Measurements from ENCODE around the gene NEUROG2.

NEUROG2 gene

GRCh38 chr4:112521123-112522023, 5.4 kb upstream of the NEUROG2 start:
- TF ChIP-seq, protein P1, sequence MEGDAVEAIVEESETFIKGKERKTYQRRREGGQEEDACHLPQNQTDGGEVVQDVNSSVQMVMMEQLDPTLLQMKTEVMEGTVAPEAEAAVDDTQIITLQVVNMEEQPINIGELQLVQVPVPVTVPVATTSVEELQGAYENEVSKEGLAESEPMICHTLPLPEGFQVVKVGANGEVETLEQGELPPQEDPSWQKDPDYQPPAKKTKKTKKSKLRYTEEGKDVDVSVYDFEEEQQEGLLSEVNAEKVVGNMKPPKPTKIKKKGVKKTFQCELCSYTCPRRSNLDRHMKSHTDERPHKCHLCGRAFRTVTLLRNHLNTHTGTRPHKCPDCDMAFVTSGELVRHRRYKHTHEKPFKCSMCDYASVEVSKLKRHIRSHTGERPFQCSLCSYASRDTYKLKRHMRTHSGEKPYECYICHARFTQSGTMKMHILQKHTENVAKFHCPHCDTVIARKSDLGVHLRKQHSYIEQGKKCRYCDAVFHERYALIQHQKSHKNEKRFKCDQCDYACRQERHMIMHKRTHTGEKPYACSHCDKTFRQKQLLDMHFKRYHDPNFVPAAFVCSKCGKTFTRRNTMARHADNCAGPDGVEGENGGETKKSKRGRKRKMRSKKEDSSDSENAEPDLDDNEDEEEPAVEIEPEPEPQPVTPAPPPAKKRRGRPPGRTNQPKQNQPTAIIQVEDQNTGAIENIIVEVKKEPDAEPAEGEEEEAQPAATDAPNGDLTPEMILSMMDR (IDR thresholded peaks at IDR 0.05; ENCODE audit: insufficient read depth, low read depth, low read length, missing control alignments), result no peak
- peak; percentile 42 for DNase-seq (ENCODE audit: low read depth)
- H3K4me3 ChIP-seq (ENCODE audit: low read depth, low read length), result peak overlapping the region; percentile 61

DNA sequence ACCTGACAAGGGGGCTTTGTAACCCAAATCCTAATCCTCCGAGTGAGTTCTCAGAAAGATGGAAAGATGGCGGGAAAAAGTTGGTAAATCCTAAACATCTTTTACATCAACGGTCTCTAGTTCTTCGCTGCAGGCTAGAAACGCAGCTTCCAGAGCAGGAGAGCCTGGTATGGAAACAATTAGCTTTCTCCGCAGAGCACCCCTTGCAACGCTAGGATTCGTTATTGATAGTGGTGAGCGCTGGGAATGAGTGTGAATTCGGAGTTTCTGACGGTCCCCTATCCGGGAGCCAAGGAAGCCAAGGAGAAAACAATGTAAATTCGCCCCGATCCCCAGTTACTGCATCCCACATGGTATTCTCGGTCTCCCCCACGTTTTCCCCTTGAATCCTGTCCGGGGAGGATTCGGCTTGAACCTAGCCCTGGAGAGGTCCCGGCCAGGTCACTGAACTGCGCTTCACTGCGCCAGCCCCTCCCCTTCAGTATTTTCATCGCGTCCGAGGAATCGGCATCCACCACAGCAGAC, 4.7 kb upstream of the NEUROG2 start:
- peak overlapping the region; percentile 61 for H3K4me3 ChIP-seq (ENCODE audit: low read depth, low read length)
- TF ChIP-seq, protein P1 (IDR thresholded peaks at IDR 0.05; ENCODE audit: insufficient read depth, low read depth, low read length, missing control alignments), result no peak
- no peak for DNase-seq (ENCODE audit: low read depth)

GRCh38 chr4:112519689-112520597, 4.0 kb upstream of the NEUROG2 start:
- peak; percentile 48 for DNase-seq (ENCODE audit: low read depth)
- TF ChIP-seq, protein P1 (IDR thresholded peaks at IDR 0.05; ENCODE audit: insufficient read depth, low read depth, low read length, missing control alignments), result peak; percentile 30
- peak overlapping the region; percentile 61 for H3K4me3 ChIP-seq (ENCODE audit: low read depth, low read length)

- no peak overlapping the region for H3K4me3 ChIP-seq (ENCODE audit: low read depth, low read length)
- no peak for DNase-seq (ENCODE audit: low read depth)
- TF ChIP-seq, protein P1 (IDR thresholded peaks at IDR 0.05; ENCODE audit: insufficient read depth, low read depth, low read length, missing control alignments), result no peak
Measured at GRCh38 chr4:112518675-112519074, 2.7 kb upstream of the NEUROG2 start.

DNA sequence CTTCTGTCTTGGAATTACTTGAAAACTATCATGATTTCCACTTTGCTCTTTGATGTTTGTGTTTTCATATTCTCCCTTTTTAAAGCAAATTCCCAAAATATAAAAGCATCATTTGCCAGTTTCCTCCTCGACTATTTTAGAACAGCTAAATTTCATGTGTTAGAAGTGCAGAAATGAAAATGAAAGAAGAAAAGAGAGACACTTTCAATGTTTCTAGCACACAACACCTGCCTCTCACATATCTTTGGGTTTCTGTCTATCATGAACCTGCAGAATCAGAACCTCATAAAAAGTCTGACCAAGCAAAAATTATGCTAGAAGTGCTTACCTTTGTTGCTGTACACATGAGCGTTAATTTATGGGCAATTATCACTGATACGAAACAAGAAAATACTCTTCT, 1.9 kb upstream of the NEUROG2 start:
- peak overlapping the region; percentile 96 for H3K4me3 ChIP-seq (ENCODE audit: low read depth, low read length)
- TF ChIP-seq, protein P1 (IDR thresholded peaks at IDR 0.05; ENCODE audit: insufficient read depth, low read depth, low read length, missing control alignments), result no peak
- no peak for DNase-seq (ENCODE audit: low read depth)

- DNase-seq (ENCODE audit: low read depth), result peak; percentile 80
- H3K4me3 ChIP-seq (ENCODE audit: low read depth, low read length), result peak overlapping the region; percentile 96
- TF ChIP-seq, protein P1 (IDR thresholded peaks at IDR 0.05; ENCODE audit: insufficient read depth, low read depth, low read length, missing control alignments), result peak; percentile 3
Measured at GRCh38 chr4:112517067-112517634, 1.2 kb upstream of the NEUROG2 start.
